NB4 (cell line): ENCODE data around the gene SLC2A5.

Experiments
- CTCF ChIP-seq: IDR thresholded peaks from one replicate; pipeline ENCODE4 v1.5.1; 2012; ENCODE audit warnings: low read depth, low read length
- MAX ChIP-seq: IDR thresholded peaks from 2 replicates; pipeline ENCODE4 v1.6.1; 2011; ENCODE audit warnings: low read depth, low read length
- MYC ChIP-seq: IDR thresholded peaks from 2 replicates; pipeline ENCODE4 v1.6.1; 2011; ENCODE audit warnings: low read depth, low read length
- POLR2A ChIP-seq: IDR thresholded peaks from 2 replicates; pipeline ENCODE4 v1.6.1; 2011; ENCODE audit warnings: mild to moderate bottlenecking; ENCODE audit not compliant: insufficient read length; ENCODE audit errors: extremely low read depth

GRCh38 chr1:9087411-9088125 lies 18.1 kb upstream of the SLC2A5 start:
- TF ChIP-seq CTCF (no peak), POLR2A (no peak), MYC (no peak), MAX (no peak)
